GM19395 (cell line): ENCODE data around the gene ABCC3.
"Not testable (repeated sequence)": the region's sequence is repeated elsewhere in the genome, so short reads cannot be mapped to it uniquely, and the experiment has no call there.

Source experiments
- ATAC-seq: cut with Tn5 transposase; IDR thresholded peaks from one replicate; pipeline ENCODE4 v1.9.1; 2021; ENCODE audit warnings: mild to moderate bottlenecking, moderate library complexity; ENCODE audit not compliant: unreplicated experiment

Gene ABCC3

GRCh38 chr17:50665838-50666237 lies 31.2 kb downstream of the ABCC3 start:
- ATAC-seq: no peak

GRCh38 chr17:50666316-50666715 lies 31.6 kb downstream of the ABCC3 start:
- no peak for ATAC-seq

DNA sequence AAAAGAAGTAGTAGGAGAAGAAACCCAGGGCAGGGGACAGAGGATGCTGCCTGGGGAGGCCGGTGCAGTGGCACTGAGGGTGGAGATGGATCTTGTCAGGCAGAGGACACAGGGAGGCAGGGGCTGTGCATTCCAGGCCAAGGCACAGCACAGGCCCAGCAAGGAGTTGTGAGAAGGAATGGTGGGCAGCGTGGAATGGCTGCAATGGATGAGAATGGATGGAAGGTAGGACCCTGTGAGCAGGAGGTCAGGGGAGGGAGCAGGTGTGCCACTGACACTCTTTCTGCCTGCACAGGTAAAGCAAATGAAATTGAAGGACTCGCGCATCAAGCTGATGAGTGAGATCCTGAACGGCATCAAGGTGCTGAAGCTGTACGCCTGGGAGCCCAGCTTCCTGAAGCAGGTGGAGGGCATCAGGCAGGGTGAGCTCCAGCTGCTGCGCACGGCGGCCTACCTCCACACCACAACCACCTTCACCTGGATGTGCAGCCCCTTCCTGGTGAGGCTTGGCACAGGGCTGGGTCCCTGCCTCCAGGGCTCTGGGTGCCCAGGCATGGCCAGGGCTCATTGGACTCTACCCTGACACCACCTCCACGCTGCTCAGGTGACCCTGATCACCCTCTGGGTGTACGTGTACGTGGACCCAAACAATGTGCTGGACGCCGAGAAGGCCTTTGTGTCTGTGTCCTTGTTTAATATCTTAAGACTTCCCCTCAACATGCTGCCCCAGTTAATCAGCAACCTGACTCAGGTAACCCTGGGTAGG lies 32.8 kb downstream of the ABCC3 start:
- ATAC-seq: no peak

DNA sequence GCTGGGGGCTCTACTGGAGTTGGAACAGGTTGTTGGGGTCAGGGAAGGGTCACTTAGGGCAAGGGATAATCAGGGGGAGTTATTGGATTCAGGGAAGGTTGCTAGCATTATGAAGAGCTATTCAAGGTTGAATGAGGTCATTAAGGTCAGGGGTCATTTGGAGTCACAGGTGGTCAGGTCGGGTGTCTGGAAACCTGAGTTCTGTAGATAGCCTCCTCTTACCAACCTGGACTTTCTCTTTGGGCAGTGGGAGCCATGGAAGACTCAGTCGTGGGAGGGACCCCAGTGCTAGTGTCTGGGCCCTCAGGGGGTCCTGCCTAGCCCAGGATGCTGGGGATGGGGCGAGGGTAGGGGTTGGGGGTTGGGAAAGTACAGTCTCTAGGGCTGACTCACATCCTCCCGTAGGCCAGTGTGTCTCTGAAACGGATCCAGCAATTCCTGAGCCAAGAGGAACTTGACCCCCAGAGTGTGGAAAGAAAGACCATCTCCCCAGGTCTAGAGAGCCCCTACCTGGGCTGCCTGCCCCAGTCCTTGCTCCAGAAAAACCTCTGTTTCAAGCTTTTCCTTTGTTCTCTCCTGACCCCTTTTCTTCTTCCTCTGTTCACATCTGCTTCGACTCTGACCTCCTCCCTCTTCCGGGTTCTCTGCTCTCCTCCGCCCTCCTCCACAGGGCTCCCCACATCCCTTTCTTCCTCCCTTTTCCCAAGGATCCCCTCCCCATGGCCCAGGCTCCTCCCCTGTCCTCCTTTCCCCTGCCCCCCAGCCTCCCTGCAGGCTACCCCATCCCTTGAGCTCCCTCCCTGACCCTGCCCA lies 33.5 kb downstream of the ABCC3 start:
- no peak for ATAC-seq

DNA sequence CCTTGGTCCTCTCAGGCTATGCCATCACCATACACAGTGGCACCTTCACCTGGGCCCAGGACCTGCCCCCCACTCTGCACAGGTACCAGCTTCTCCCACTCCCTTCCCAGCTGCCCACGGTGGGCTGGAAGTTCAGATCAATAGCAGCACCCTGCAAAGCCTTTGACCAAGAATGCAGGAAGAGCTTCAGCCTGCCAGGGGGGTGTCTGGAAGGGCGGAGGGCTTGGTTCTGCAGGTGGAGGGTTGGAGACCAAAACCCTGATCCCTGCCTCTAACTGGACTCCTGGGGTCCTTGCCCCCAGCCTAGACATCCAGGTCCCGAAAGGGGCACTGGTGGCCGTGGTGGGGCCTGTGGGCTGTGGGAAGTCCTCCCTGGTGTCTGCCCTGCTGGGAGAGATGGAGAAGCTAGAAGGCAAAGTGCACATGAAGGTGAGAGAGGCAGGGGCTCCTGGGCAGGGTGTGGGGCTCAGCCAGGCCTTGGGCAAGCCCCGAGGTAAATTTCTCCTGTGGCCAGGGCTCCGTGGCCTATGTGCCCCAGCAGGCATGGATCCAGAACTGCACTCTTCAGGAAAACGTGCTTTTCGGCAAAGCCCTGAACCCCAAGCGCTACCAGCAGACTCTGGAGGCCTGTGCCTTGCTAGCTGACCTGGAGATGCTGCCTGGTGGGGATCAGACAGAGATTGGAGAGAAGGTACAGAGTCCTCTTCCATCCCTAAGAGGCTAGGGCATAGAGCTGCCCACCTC lies 34.3 kb downstream of the ABCC3 start:
- ATAC-seq: no peak

- ATAC-seq: no peak
Observed at GRCh38 chr17:50672071-50672470, 37.4 kb downstream of the ABCC3 start.

DNA sequence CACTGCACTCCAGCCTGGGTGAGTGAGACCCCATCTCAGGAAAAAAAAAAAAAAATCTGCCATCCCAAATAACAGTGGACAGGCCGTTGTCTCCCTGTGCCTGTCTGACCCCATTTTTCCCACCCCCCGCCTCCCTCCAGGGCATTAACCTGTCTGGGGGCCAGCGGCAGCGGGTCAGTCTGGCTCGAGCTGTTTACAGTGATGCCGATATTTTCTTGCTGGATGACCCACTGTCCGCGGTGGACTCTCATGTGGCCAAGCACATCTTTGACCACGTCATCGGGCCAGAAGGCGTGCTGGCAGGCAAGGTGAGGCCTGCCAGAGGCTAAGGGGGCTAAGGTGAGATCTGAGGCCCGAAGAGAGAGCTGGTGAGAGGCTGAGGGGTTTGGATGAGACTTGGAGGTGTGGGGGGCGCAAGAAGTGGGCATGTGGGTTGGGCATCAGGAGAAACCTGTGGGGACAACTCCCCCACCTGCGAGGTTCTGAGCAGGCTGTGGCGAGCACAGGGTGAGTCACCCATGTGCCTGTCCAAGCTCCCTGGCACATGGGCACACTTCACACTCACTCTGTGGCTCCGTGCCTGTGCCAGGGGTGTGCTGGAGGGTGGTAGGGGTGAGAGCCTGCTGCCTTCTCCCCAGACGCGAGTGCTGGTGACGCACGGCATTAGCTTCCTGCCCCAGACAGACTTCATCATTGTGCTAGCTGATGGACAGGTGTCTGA lies 38.3 kb downstream of the ABCC3 start:
- ATAC-seq: no peak

DNA sequence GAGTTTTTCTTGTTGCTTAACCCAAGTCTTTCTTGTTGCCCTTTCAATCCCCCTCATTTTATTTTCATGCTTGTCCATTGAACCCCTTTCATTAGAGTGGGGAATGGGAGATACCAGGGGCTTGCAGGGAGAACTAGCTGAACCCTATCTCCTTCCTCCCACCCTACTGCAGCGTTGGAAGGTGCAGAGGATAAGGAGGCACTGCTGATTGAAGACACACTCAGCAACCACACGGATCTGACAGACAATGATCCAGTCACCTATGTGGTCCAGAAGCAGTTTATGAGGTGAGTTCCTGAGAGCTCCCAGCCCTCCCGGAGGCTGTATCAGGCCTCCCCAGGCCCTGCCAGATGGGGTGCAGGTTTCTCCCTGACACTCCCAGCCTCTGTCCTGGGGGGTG lies 40.5 kb downstream of the ABCC3 start:
- ATAC-seq: no peak

DNA sequence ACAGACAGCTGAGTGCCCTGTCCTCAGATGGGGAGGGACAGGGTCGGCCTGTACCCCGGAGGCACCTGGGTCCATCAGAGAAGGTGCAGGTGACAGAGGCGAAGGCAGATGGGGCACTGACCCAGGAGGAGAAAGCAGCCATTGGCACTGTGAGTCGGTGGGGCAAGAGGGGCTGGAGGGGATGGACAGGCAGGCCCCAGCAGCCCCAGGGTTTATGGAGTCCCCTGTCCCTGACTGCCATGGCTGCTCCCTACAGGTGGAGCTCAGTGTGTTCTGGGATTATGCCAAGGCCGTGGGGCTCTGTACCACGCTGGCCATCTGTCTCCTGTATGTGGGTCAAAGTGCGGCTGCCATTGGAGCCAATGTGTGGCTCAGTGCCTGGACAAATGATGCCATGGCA lies 40.9 kb downstream of the ABCC3 start:
- ATAC-seq: no peak

GRCh38 chr17:50676065-50676975 lies 41.6 kb downstream of the ABCC3 start:
- ATAC-seq: no peak

DNA sequence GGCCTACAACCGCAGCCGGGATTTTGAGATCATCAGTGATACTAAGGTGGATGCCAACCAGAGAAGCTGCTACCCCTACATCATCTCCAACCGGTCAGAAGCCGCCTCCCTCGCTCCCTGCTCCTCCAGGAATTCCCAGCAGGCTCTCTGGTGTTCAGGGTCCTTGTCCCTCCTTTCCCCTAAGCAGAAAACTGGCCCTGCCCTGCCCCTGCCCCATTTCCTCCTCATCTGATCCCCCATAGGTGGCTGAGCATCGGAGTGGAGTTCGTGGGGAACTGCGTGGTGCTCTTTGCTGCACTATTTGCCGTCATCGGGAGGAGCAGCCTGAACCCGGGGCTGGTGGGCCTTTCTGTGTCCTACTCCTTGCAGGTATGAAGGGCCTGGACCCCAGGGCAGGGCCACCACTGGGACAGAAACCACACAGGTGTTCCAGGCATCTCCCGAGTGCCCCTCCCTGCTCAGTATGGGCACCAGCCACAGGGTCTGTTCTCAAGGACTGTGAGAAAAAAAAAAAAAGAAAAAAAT lies 43.2 kb downstream of the ABCC3 start:
- no peak for ATAC-seq

DNA sequence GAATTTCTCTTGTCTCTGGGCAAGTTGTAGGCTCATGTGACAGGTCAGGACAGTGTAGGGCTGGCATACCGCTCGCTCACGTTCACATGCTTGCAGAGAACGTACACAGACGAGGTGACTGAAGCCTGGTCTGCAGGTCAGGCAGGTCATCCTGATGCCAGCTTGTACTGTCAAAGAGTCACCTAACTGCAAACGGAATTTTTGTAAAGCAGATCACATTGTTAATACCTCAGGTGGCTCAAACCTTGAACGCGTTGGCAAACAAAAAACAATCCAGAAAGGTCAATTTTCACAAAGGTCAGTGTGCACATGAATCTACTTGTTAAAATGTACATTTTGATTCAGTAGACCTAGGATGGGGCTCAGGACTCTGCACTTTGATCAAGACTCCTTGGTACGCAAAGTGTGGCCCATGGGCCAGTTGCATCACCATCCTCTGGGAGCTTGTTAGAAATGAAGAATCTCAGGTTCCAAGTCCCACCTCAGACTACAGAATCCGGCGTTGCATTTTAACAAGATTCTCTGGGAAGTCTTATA lies 44.4 kb downstream of the ABCC3 start:
- no peak for ATAC-seq

DNA sequence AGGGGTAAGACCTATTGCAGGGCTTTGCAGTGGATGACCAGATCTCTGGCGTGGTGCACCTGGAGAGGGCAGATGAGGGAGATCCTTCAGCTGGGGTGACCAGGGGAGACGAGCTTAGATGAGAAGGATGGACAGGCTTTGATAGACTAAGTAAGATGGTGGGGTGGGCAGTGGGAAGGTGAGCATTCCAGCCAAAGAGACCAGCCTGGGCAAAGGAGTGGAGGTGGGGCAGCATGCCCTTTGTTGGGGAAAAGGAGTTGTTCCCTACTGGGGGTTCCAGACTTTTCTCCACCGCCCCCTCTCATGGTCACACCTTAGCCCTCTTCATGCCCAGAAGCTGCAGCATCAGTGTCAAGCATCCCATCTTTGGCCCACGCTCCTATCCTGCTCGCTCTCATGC lies 45.4 kb downstream of the ABCC3 start:
- ATAC-seq: no peak

DNA sequence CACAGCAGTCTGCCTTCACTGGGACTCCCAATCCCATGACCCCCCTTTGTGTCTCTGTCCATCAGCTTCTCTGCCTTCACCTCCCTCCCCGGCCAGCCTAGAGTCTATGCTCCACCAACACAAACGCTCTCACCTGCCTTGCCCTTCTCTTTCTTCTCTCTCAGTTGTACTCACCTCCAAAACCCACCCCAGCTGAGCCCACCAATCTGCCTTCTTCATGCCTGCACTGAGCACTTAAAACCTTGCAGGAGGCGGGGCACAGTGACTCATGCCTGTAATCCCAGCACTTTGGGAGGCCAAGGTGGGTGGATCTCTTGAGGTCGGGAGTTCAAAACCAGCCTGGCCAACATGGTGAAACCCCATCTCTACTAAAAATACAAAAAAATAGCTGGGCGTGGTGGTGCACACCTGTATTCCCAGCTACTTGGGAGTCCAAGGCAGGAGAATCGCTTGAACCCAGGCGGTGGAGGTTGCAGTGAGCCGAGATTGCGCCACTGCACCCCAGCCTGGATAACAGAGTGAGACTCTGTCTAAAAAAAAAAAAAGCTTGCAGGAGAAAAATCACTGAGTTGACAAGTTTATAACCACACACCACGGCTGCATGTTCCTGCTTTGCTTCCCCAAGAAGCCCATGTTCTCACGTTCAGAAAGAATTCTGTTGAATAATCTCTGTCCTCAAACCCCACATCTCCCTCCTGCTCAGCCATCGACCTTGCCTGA lies 46.0 kb downstream of the ABCC3 start:
- ATAC-seq: not testable (repeated sequence)

DNA sequence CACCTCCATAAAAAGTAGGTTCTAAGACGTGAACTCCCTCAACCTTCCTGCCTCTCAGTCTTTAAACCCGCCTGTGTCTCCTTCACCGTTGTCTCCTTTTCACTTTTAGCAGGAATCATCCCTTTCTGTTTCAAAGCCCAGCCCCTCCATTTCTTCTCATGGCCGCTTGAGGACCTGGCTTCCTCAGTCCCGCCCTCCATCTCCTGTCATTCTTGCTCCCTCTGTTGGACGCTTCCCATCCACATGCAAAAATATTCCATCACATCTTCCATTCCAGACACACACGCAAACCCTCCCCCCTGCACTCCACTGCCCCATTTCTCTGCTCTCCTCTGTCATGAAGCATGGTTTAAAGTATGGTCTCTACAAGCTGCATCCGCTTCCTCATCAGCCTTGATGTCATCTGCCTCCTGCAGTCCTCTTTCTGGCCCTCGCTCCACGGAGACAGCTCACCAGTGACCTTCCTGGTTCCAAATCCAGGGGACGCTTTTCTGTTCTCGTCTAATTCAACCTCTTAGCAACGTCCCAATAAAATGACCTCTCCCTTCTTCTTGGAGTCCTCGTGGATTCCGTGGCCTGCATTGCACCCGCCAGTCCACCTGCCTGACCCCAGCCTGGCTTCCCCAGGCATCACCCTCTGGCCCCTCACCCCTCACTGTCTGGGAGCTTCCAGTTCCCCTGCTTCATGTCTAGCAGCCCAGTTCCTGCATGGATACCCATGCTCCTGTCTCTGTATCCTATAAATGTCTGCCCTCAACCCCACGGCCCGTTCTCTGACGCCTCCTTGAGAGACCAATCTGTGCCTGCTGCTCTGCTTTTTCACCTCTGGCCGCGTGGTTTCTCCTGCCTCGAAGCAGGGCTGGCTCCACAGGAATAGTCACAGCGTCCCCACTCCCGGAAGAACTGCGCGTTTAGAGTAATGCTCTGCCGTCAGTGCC lies 46.9 kb downstream of the ABCC3 start:
- no peak for ATAC-seq

DNA sequence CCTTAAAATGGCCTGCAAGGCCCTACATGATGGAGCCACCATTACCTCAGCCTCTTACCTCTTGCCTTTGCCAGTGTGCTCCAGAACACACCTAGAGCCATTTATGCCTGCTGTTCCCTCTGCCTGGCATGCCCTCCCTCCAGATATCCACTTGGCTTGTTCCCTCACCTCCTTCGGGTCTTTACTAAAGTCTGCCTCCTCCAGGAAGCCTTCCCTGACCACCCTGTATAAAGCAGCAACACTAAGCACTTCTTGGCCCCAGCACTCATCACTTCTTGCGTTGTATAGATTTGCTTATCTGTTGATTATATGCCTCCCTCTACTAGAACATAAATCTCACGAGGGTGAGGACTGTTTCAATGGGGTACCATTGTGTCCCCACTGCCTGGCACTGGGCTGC lies 47.8 kb downstream of the ABCC3 start:
- ATAC-seq: no peak

GRCh38 chr17:50682938-50683337 lies 48.3 kb downstream of the ABCC3 start:
- ATAC-seq: no peak
